Measurements from ENCODE around the gene SCAMP2.

Gene SCAMP2

GRCh38 chr15:74873036-74873755, at the start of gene SCAMP2:
TSS of gene SCAMP2 (minus strand) at chr15:74873365. CDS start at chr15:74873255, 110 bp downstream.
- TF ChIP-seq CTCF (conservative IDR thresholded peaks at IDR 0.05) = no peak
- TF ChIP-seq ZFX (IDR thresholded peaks at IDR 0.05) = peak; percentile 86; the same call in 1 of the 2 replicates
- peak within 1 kb of the TSS; percentile 69 for H3K27ac ChIP-seq

- no peak for TF ChIP-seq ZFX (IDR thresholded peaks at IDR 0.05)
- no peak overlapping the region for H3K27ac ChIP-seq
Measured at GRCh38 chr15:74920456-74920855, 47.3 kb upstream of the SCAMP2 start.

- TF ChIP-seq ZFX (IDR thresholded peaks at IDR 0.05) (no peak), CTCF (conservative IDR thresholded peaks at IDR 0.05) (no peak)
- H3K27ac ChIP-seq = no peak overlapping the region
Measured at GRCh38 chr15:74917676-74918075, 44.5 kb upstream of the SCAMP2 start.

- H3K27ac ChIP-seq = peak overlapping the region; percentile 24
Measured at GRCh38 chr15:74913799-74914198, 40.6 kb upstream of the SCAMP2 start.

- TF ChIP-seq ZFX (IDR thresholded peaks at IDR 0.05) (no peak), CTCF (conservative IDR thresholded peaks at IDR 0.05) (no peak)
- peak overlapping the region; percentile 66 for H3K27ac ChIP-seq
Measured at GRCh38 chr15:74913041-74913440, 39.9 kb upstream of the SCAMP2 start.

GRCh38 chr15:74908635-74909034, 35.5 kb upstream of the SCAMP2 start:
- no peak overlapping the region for H3K27ac ChIP-seq
- TF ChIP-seq CTCF (conservative IDR thresholded peaks at IDR 0.05) = no peak
- TF ChIP-seq ZFX (IDR thresholded peaks at IDR 0.05) = no peak

GRCh38 chr15:74907163-74907870, 34.2 kb upstream of the SCAMP2 start:
- no peak for TF ChIP-seq CTCF (conservative IDR thresholded peaks at IDR 0.05)
- no peak for TF ChIP-seq ZFX (IDR thresholded peaks at IDR 0.05)
- H3K27ac ChIP-seq = peak overlapping the region; percentile 97

- peak; percentile 74 for TF ChIP-seq ZFX (IDR thresholded peaks at IDR 0.05)
- TF ChIP-seq CTCF (conservative IDR thresholded peaks at IDR 0.05) = no peak
- peak within 1 kb of the TSS; percentile 97 for H3K27ac ChIP-seq
Measured at GRCh38 chr15:74906450-74907162, 33.4 kb upstream of the SCAMP2 start, which contains the start of gene FAM219B. TSS of gene FAM219B (minus strand) at chr15:74906851. CDS start at chr15:74906800, 51 bp downstream.
